GM19328 (cell line): Measurements from ENCODE around the gene R3HDM4.
"Not testable (repeated sequence)": the region's sequence is repeated elsewhere in the genome, so short reads cannot be mapped to it uniquely, and the experiment has no call there.

ENCODE experiments used
- ATAC-seq: cut with Tn5 transposase; IDR thresholded peaks from one replicate; pipeline ENCODE4 v1.9.1; 2021; ENCODE audit warnings: mild to moderate bottlenecking, moderate library complexity; ENCODE audit not compliant: unreplicated experiment

R3HDM4 gene

GRCh38 chr19:861756-862580, 51.1 kb downstream of the R3HDM4 start:
- no peak for ATAC-seq

GRCh38 chr19:861141-861755, 51.8 kb downstream of the R3HDM4 start:
- no peak for ATAC-seq

- no peak for ATAC-seq
Measured at GRCh38 chr19:858868-859843, 53.9 kb downstream of the R3HDM4 start, which contains the start of gene CFD. CFD (plus strand) TSS chr19:859664; CDS start chr19:859690, 26 bp downstream.

GRCh38 chr19:858284-858683, 54.7 kb downstream of the R3HDM4 start:
- no peak for ATAC-seq

GRCh38 chr19:855566-856120, 57.4 kb downstream of the R3HDM4 start:
- no peak for ATAC-seq

- ATAC-seq, result no peak
Measured at GRCh38 chr19:855142-855541, 57.9 kb downstream of the R3HDM4 start.

- no peak for ATAC-seq
Measured at GRCh38 chr19:854549-854948, 58.5 kb downstream of the R3HDM4 start.

- not testable (repeated sequence) for ATAC-seq
Measured at GRCh38 chr19:853614-854220, 59.3 kb downstream of the R3HDM4 start.

GRCh38 chr19:853014-853585, 59.9 kb downstream of the R3HDM4 start:
- no peak for ATAC-seq

GRCh38 chr19:852136-853013, 60.6 kb downstream of the R3HDM4 start, which contains the start of gene ELANE:
ELANE (plus strand) TSS chr19:852303; CDS start chr19:852329, 26 bp downstream.
- ATAC-seq, result no peak

- no peak for ATAC-seq
Measured at GRCh38 chr19:850979-851335, 62.1 kb downstream of the R3HDM4 start.

GRCh38 chr19:850221-850978, 62.6 kb downstream of the R3HDM4 start:
- no peak for ATAC-seq

- ATAC-seq, result not testable (repeated sequence)
Measured at GRCh38 chr19:849195-849594, 63.8 kb downstream of the R3HDM4 start.

GRCh38 chr19:848386-848921, 64.6 kb downstream of the R3HDM4 start:
- no peak for ATAC-seq
